ENCODE measurements around the gene TADA2B. TPM values are rescaled to one million over a fixed set of nuclear protein-coding genes. Genes with fewer than 3 reads are reported as not detected.
A peak's percentile ranks its signal among the peaks of the same experiment; 100 is the strongest.

Gene TADA2B, protein sequence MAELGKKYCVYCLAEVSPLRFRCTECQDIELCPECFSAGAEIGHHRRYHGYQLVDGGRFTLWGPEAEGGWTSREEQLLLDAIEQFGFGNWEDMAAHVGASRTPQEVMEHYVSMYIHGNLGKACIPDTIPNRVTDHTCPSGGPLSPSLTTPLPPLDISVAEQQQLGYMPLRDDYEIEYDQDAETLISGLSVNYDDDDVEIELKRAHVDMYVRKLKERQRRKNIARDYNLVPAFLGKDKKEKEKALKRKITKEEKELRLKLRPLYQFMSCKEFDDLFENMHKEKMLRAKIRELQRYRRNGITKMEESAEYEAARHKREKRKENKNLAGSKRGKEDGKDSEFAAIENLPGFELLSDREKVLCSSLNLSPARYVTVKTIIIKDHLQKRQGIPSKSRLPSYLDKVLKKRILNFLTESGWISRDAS
- total RNA-seq: 10 to 100 TPM; 34.5 to 41.2 TPM

GRCh38 chr4:7043284-7044136 lies at the start of gene TADA2B:
TSS of gene TADA2B (plus strand) at chr4:7043372. CDS start at chr4:7043580, 208 bp downstream.
- Histone ChIP-seq H3K27ac (peak within 1 kb of the TSS; percentile 86 to 91), H3K4me1 (replicated peaks) (peaks cover 28% of the 10 kb centered on the region), H3K27me3 (replicated peaks; ENCODE audit: insufficient read depth) (no peaks in the 10 kb centered on the region), H3K4me3 (peak within 1 kb of the TSS; percentile 82 to 95), H3K9me3 (no peaks in the 10 kb centered on the region), H3K36me3 (no peaks in the 10 kb centered on the region)
- TF ChIP-seq, protein P1, sequence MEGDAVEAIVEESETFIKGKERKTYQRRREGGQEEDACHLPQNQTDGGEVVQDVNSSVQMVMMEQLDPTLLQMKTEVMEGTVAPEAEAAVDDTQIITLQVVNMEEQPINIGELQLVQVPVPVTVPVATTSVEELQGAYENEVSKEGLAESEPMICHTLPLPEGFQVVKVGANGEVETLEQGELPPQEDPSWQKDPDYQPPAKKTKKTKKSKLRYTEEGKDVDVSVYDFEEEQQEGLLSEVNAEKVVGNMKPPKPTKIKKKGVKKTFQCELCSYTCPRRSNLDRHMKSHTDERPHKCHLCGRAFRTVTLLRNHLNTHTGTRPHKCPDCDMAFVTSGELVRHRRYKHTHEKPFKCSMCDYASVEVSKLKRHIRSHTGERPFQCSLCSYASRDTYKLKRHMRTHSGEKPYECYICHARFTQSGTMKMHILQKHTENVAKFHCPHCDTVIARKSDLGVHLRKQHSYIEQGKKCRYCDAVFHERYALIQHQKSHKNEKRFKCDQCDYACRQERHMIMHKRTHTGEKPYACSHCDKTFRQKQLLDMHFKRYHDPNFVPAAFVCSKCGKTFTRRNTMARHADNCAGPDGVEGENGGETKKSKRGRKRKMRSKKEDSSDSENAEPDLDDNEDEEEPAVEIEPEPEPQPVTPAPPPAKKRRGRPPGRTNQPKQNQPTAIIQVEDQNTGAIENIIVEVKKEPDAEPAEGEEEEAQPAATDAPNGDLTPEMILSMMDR (IDR thresholded peaks at IDR 0.05): no peak
- TF ChIP-seq POLR2A (IDR thresholded peaks at IDR 0.05): peak; percentile 31
- intact Hi-C loops (cut with DNase I): loop anchor here (1.0 to 10.0 kb wide), 3 partner anchors 24 to 259 kb away; partner anchors contain the start of gene KIAA0232
- peak; percentile 12 for DNase-seq (ENCODE audit: low spot score)
- WGBS: 1% methylated on average over 57 of the region's 119 CpGs

DNA sequence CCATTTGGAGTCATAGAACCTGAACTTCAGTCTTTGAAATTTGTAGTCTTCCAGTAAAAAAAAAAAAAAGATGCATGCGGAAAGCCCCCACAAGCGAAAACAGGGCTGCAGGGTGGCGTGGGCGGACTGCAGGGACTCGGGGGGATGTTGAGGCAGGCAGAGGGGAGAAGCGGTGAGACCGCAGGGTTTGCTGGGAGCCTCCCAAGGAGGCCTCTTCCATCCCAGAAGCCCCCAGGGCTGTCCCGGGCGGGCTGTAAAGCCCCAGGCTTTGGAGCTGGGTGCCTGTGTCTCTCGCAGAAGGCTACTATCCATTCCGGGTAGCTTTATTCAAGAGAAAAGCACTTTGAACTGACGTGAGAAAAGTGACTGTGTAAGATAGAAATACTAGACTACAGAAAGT lies 46.7 kb upstream of the TADA2B start:
- TF ChIP-seq POLR2AphosphoS5 (IDR thresholded peaks at IDR 0.05) (no peak), POLR2A (IDR thresholded peaks at IDR 0.05) (no peak)
- TF ChIP-seq, protein P1 (IDR thresholded peaks at IDR 0.05): no peak
- Histone ChIP-seq H3K36me3 (peaks cover 9 to 13% of the 10 kb centered on the region in 2 donors), H3K27ac (no peak overlapping the region), H3K27me3 (replicated peaks; ENCODE audit: insufficient read depth) (no peaks in the 10 kb centered on the region), H3K4me3 (no peak overlapping the region), H3K4me1 (replicated peaks) (peaks cover 9% of the 10 kb centered on the region), H3K9me3 (no peaks in the 10 kb centered on the region)
- DNase-seq (ENCODE audit: low spot score): no peak
- intact Hi-C loops (cut with DNase I): no loop called here
- 96% methylated on average over 12 of the region's 12 CpGs for WGBS

DNA sequence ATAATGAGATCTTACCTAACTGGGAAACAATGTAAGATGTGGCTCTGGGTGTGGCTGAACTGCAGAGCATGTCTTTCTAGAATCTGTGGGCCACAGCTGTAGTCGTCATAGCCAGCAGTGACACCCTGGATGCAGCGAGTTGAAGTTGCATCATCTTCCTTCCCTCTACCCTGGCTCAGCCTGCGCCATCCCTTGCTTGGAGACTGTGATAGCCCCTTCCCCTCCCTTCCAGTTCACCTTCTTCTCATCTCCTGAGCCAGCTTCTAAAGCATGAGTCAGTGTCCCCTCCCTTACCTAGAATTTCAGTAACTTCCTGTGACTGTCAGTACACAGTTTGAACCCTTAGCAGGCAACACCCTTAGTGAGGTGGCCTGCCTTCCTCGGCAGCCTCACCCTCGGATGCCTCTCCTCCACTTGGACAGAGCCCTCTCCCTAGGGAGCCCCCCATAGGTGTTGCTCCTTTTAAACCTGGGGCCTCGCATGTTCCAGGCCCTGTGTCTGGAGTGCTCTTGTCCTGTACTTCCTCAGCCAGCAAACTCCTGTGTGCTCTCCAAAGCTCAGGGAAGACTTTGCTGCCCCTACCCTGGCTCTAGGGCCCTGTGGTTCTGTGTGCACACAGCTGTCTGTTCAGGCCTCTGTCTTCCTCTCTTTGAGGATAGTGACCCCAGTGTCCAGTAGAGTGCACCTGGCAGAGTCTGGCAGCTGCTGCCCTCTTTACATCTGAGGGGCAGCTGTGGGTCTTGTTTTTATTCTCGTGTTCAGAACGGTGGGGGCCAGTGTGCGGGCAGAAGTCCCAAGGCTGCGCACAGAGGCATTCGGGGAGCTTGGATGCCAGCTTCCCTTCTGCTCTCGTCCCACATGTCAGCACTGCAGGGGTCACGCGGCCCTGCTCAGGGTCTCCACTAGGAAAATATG lies 43.7 kb upstream of the TADA2B start:
- intact Hi-C loops (cut with DNase I): no loop called here
- Histone ChIP-seq H3K27ac (no peak overlapping the region), H3K4me1 (replicated peaks) (no peaks in the 10 kb centered on the region), H3K9me3 (no peaks in the 10 kb centered on the region), H3K27me3 (replicated peaks; ENCODE audit: insufficient read depth) (no peaks in the 10 kb centered on the region), H3K4me3 (no peak overlapping the region), H3K36me3 (peaks cover 9 to 13% of the 10 kb centered on the region in 2 donors)
- WGBS: 92% methylated on average over 14 of the region's 14 CpGs
- TF ChIP-seq, protein P1 (IDR thresholded peaks at IDR 0.05): no peak
- TF ChIP-seq POLR2A (IDR thresholded peaks at IDR 0.05): no peak
- no peak for TF ChIP-seq POLR2AphosphoS5 (IDR thresholded peaks at IDR 0.05)
- no peak for DNase-seq (ENCODE audit: low spot score)

GRCh38 chr4:7000421-7001176 lies 42.6 kb upstream of the TADA2B start:
- H3K4me3 ChIP-seq: no peak overlapping the region

More at GRCh38 chr4:7000421-7001176, 42.6 kb upstream of the TADA2B start:
- 90% methylated on average over 16 of the region's 18 CpGs for WGBS
- no peak for DNase-seq (ENCODE audit: low spot score)
- TF ChIP-seq POLR2AphosphoS5 (IDR thresholded peaks at IDR 0.05) (no peak), POLR2A (IDR thresholded peaks at IDR 0.05) (no peak)
- TF ChIP-seq, protein P1 (IDR thresholded peaks at IDR 0.05): no peak
- intact Hi-C loops (cut with DNase I): no loop called here
- Histone ChIP-seq H3K27ac (no peak overlapping the region), H3K36me3 (peaks cover 9 to 13% of the 10 kb centered on the region in 2 donors), H3K9me3 (no peaks in the 10 kb centered on the region), H3K27me3 (replicated peaks; ENCODE audit: insufficient read depth) (no peaks in the 10 kb centered on the region), H3K4me1 (replicated peaks) (no peaks in the 10 kb centered on the region)
